Suppressor macrophage (primary cell): ENCODE measurements around the gene SLC52A1.
"Not testable (repeated sequence)": the region's sequence is repeated elsewhere in the genome, so short reads cannot be mapped to it uniquely, and the experiment has no call there.

Experiments used
- DNase-seq, 4 experiments: peaks; one replicate each; pipeline ENCODE4 v3.0.0-alpha.2; 2020 to 2022
- total RNA-seq, 17 experiments: gene quantifications; one replicate each; lab custom pipeline; 2026; ENCODE audit warnings: mixed read lengths in 6 of 17, inconsistent platforms in 3 of 17; lab: John Stamatoyannopoulos, UW

Gene SLC52A1
- 0 to 2.0 (median 0) reads per million in 17 experiments for total RNA-seq

DNA sequence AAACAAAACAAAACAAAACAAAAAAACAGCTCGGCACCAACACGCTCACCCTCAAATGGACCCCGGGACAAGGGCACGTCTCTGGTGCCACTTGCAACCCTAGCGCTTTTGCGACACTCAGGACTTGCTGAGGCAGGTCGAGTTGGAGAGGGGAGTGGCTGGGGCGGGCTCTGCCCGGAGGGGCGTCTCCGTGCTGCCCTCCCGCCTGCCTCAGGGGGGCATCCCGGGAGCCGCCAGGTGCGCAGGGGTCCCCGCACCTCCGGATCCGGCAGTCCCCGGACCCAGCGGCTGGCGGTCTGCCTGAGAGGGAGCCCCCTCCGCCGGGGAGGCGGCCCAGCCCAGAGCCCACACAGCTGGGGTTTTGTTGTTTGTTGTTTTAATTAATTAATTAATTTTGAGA lies at the start of gene SLC52A1:
Gene SLC52A1 (minus strand): TSS at position 112 of the 400 bp plus-strand sequence. CDS start 820 bp downstream, outside the sequence.
- no peak for DNase-seq

DNA sequence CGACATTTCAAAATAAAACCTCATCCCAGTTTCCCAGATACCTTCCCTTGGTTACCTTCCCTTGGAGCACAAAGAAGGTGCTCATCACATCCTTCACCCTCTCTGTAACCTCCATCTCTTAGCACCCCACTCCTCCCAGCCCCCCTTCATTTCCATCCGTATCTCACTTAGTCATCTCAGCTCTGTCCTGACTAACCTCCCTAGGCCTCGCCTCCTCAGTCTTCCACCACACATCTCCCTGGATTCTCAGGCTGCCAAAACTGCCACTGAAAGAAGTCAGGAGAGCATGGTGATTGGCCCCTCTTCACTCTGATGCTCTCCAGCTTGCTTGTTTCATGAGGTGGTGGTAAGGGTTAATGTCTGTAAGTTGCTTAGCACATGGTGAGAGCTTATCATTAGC lies 45.4 kb upstream of the SLC52A1 start:
- no peak for DNase-seq

- DNase-seq = peak; percentile 80 to 92 (median 87)
These were observed 43.1 kb upstream of the SLC52A1 start, which contains the start of gene ZFP3 for GRCh38 chr17:5078106-5079028. Gene ZFP3 (plus strand): TSS chr17:5078467. CDS start chr17:5091505, 13,038 bp downstream.

DNA sequence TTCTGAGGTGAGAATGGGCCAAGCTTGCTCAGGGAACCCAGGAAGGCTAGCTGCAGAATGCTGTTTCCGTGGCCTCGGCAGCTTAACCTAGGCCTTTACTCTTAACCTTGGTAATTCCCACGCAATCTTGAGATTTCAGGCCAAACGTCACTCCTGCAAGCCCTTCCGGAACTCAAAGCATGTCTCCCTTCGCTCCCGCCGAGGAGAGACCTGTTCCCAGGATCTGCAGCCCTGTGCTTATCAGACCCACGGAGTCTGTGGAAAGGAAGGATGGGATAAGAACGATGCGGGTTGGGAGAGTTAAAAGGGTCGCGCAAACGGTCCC lies 42.5 kb upstream of the SLC52A1 start:
- no peak for DNase-seq

DNA sequence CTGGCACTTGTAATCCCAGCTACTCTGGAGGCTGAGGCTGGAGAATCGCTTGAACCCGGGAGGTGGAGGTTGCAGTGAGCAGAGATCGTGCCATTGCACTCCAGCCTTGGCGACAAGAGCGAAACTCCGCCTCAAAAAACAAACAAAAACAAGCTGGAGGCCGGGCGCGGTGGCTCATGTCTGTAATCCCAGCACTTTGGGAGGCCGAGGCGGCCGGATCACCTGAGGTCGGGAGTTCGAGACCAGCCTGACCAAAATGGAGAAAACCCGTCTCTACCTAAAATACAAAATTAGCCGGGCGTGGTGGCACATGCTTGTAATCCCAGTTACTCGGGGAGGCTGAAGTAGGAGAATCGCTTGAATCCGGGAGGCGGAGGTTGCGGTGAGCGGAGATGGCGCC lies 42.0 kb upstream of the SLC52A1 start:
- not testable (repeated sequence) for DNase-seq

GRCh38 chr17:5075472-5075871 lies 40.2 kb upstream of the SLC52A1 start:
- DNase-seq = not testable (repeated sequence)

- no peak for DNase-seq
These were observed 34.5 kb upstream of the SLC52A1 start for GRCh38 chr17:5069724-5070123.

GRCh38 chr17:5068236-5068635 lies 33.0 kb upstream of the SLC52A1 start:
- DNase-seq = peak in 2 of 4 experiments; percentile 51 to 62

DNA sequence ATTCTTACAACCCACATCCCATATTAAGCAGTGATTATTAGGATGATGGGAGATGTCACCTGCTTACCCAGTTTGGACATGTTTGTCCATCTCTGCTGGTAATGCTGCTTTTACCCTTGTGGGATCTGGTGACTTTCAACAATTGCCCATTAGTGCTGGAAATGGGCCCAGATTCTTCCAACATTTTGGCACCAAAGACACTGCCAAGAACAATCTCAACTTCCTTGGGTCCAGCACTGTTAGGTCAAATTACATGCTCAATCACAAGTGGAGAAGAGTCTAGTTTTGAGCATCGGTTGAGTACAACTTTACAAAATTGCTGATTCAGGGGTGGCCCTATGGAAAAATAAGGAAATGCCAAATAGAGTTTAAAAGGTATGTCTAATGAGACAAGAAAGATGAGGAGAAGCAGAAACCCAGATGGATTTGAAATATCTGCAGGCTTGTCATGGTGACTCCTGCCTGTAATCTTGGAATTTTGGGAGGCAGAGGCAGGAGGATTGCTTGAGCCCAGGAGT lies 30.1 kb upstream of the SLC52A1 start:
- DNase-seq = no peak

- no peak for DNase-seq
These were observed 20.3 kb upstream of the SLC52A1 start for GRCh38 chr17:5055543-5055942.

DNA sequence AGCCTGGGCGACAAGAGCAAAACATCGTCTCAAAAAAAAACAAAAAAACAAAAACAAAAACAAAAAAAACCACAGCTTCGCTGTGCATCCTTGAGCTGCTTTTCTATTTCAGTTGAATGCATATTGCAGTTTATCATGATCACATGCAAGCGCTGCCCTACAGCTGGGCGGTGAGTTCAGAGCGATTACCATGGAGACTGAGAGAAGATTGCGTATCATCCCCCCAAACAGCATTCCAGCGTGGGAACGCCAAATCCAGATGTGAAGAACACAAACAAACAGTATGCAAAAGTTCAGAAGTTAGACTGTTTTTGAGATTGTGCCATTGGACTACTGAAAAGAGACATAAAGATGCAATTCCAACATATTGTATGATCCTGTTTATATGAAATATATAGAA lies 15.1 kb upstream of the SLC52A1 start:
- no peak for DNase-seq

DNA sequence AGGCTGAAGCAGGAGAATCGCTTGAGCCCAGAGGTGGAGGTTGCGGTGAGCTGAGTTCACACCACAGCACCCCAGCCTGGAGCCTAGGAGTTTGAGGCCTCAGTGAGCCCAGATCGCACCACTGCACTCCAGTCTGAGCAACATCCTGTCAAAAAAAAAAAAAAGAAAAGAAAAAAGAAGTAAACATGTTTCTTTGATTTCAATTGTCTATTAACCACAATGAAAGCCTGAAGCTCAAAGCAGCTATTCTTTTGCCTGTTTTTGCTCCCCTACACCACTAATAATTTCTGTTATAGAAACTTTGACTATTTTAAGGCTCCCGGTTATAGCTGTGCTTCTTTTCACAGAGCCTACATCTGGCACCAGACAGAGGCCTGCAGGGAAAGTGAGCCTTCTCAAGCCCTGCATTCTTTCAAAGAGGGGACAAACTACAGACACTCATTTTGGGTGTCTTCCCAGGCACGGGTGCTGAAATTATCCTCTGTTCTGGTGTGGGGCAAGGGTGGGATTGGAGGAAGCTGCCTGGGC lies 14.2 kb upstream of the SLC52A1 start:
- no peak for DNase-seq

DNA sequence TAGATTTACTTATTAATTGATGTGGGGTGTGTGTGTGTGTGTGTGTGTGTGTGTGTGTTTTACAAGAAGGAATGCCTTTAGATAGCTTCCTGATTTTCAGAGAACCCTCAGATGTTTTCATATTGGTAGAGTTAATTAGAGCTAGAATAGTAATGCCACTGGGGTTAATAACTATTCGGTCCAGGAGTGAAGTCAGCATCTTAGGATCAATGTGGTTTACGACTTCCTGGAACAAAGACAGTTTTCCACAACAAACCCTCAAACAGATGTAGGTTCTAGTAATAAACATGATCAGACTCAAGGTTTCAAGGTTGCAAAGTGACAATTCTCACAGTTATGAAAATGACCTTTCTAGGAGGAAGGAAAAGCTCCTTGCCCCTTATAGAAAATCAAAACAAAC lies 12.2 kb upstream of the SLC52A1 start:
- no peak for DNase-seq

DNA sequence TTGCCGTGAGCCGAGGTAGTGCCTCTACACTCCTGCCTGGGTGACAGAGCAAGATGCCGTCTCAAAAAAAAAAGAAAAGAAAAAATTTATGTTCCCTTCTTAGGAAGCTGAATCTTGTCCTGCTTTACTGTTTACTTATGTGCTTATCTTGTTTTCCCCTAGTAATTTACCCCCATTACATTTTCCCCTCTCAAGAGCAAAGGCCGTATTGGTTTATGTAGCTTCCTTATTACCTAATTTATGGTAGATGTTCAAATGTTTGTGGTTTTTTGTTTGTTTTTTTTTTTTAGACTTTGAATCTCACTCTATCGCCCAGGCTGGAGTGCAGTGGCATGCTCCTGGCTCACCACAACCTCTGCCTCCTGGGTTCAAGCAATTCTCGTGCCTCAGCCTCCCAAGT lies 10.3 kb upstream of the SLC52A1 start:
- no peak for DNase-seq

GRCh38 chr17:5044630-5045029 lies 9.4 kb upstream of the SLC52A1 start:
- DNase-seq = no peak

GRCh38 chr17:5043524-5043923 lies 8.3 kb upstream of the SLC52A1 start:
- no peak for DNase-seq

GRCh38 chr17:5042157-5043022 lies 7.2 kb upstream of the SLC52A1 start:
- DNase-seq = no peak

DNA sequence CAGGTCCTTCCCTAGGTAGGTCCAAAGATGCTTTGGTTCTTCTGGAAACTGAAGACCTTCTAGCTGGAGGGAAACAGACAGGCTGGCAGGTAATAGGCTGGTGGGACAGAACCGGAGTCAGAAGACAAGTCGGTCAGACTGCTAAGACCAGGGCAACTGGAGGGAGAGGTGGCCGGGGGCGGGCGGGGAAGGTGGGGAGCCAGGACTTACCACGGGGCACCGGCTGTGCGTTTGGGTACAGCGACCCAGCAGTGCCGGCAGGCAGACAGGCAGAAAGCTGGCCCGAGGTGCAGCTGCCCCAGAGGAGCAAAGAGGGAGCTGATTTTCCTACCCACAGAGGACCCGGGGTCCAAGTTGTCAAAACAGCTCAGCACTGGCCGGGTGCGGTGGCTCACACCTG lies 575 bp downstream of the SLC52A1 start:
- no peak for DNase-seq

DNA sequence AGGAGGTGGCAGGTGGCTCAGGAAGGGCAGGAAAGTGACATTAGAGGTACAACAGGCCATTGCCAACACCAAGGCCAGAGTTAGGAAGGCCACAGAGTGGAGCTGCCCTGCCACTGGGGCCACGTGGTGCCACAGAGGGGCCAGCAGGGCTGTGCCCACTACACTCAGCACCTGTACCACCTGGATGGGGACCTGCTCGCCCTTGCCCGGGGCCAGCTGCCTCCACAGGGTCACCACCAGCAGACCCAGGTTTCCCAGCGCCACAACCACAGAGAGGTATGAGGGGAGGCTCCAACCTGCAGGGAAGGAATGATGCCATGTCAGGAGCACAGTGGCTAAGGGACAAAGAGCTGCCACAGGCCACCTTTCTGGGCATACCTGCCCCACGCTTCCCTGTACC lies 1.2 kb downstream of the SLC52A1 start:
- no peak for DNase-seq

GRCh38 chr17:5033352-5034015 lies 1.7 kb downstream of the SLC52A1 start:
- DNase-seq = no peak

DNA sequence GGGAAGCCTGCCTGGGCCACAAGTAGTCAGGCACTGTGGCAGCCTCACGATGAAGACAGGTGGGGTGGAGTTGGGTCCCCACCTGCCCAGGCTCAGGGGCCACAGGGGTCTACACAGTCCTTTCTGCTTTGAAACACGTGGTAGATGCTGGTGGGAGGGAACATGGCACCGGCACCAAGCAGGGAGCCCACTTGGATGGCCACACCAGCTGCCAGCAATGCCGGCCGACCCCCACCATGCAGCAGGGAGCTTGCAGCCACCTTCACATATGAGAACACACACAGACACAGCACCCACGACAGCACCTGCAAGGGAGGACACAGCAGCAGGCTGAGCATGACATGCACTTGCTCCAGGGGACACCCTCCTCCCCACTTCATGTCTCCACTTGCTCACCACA lies 2.4 kb downstream of the SLC52A1 start:
- DNase-seq = no peak

DNA sequence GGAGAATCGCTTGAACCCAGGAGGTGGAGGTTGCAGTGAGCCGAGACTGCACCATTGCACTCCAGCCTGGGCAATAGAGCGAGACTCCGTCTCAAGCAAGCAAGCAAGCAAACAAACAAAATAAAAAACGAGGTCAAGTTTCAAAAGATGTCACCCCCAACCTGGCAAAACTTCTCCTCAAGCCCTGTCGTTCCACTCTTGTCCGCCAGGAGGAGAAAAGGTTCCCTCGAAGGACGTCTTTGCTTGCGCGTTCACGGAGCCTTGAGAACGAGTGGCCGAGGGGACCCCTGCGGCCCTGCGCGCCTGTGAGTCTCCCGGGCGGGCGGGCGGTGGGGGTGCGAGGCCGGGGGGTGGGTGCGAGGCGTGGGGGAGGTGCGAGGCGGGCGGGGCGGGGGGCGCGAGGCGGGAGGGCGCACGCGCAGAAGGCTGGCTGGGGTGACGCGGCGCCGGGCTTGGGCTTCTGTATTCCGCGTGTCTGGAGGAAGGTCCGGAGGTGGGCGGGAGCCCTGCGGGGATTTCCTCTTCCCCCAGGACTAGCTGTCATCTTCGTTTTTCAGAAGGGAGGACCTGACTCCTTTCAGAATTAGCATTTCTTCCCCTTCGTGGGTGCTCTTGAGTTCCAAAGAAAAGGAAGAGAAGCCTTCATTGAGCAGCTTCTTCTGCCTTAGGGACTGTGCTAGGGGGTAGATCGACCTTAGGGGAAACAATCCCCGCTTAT lies 3.7 kb downstream of the SLC52A1 start:
- peak; percentile 94 to 98 (median 98) for DNase-seq
